IMR-90 (cell line): ENCODE measurements around the gene GRAMD1C. TPM values are rescaled to one million over a fixed set of nuclear protein-coding genes. Genes with fewer than 3 reads are reported as not detected.

Experiments
- ATAC-seq: fragments of 200-7000 bp; cut with Tn5 transposase; 2 replicates; pipeline ENCODE4 v1.9.1; 2020; ENCODE audit warnings: low read depth, mild to moderate bottlenecking, moderate library complexity
- BruUV-seq: library from RNA; stranded (reverse); fragments of 400-500 nt; replicated peaks from 2 replicates; lab custom pipeline; 2021; lab: Mats Ljungman, UMichigan
- CTCF ChIA-PET: fragments of 300-600 bp; formaldehyde crosslinking; extraction: SDS; loops from one replicate; lab custom pipeline; 2021; ENCODE audit warnings: antibody characterized with exemption; lab: Yijun Ruan, JAX
- POLR2A ChIA-PET: fragments of 300-600 bp; sonication (Branson Sonifier 250); formaldehyde crosslinking; loops from one replicate; lab custom pipeline; 2022; ENCODE audit warnings: antibody characterized with exemption; ENCODE audit not compliant: unreplicated experiment; lab: Charles Lee
- DNase-seq: peaks from one replicate; pipeline ENCODE4 v3.0.0; 2013
- H2AFZ ChIP-seq: replicated peaks from 2 replicates; pipeline ENCODE3; 2013; ENCODE audit warnings: low read length, mild to moderate bottlenecking; ENCODE audit not compliant: poor library complexity
- H2AK5ac ChIP-seq: 2 replicates; pipeline ENCODE4 v1.6.1; 2013; ENCODE audit warnings: low read depth, low read length, inconsistent platforms
- H2AK9ac ChIP-seq: replicated peaks from 2 replicates; pipeline ENCODE3; 2013; ENCODE audit warnings: mild to moderate bottlenecking, low read depth, low read length, moderate library complexity; ENCODE audit not compliant: poor library complexity
- H2BK120ac ChIP-seq: 2 replicates; pipeline ENCODE4 v1.6.1; 2013; ENCODE audit warnings: low read depth, low read length, inconsistent platforms
- H2BK15ac ChIP-seq: 3 replicates; pipeline ENCODE4 v1.6.1; 2013; ENCODE audit warnings: low read depth, low read length, inconsistent platforms
- H2BK20ac ChIP-seq: 2 replicates; pipeline ENCODE4 v1.6.1; 2013; ENCODE audit warnings: low read depth, mild to moderate bottlenecking, inconsistent platforms, low read length, moderate library complexity
- H2BK5ac ChIP-seq: 2 replicates; pipeline ENCODE4 v1.6.1; 2013; ENCODE audit warnings: mild to moderate bottlenecking, low read depth, low read length, inconsistent platforms; ENCODE audit not compliant: poor library complexity, severe bottlenecking
- H3K14ac ChIP-seq: replicated peaks from 2 replicates; pipeline ENCODE4 v1.6.1; 2013; ENCODE audit warnings: low read depth, low read length, inconsistent platforms
- H3K18ac ChIP-seq: 2 replicates; pipeline ENCODE4 v1.6.1; 2013; ENCODE audit warnings: low read depth, low read length, control low read depth
- H3K23ac ChIP-seq: 2 replicates; pipeline ENCODE4 v1.6.1; 2013; ENCODE audit warnings: low read depth, low read length, inconsistent platforms
- H3K27ac ChIP-seq: 2 replicates; pipeline ENCODE4 v1.5.1; 2013; ENCODE audit warnings: mild to moderate bottlenecking, control low read depth, low read length; ENCODE audit not compliant: insufficient read depth
- H3K27me3 ChIP-seq: 2 replicates; pipeline ENCODE4 v1.6.1; 2013; ENCODE audit warnings: low read length; ENCODE audit not compliant: control insufficient read depth, insufficient read depth
- H3K36me3 ChIP-seq: 2 replicates; pipeline ENCODE4 v1.6.1; 2013; ENCODE audit warnings: low read length, mixed read lengths; ENCODE audit not compliant: control insufficient read depth, insufficient read depth
- H3K4ac ChIP-seq: 2 replicates; pipeline ENCODE4 v1.6.1; 2013; ENCODE audit warnings: low read depth, low read length, inconsistent platforms
- H3K4me1 ChIP-seq: 2 replicates; pipeline ENCODE4 v1.6.1; 2013; ENCODE audit warnings: low read length, mixed read lengths; ENCODE audit not compliant: control insufficient read depth, insufficient read depth
- H3K4me2 ChIP-seq: 2 replicates; pipeline ENCODE4 v1.6.1; 2013; ENCODE audit warnings: low read depth, mild to moderate bottlenecking, control low read depth, low read length, moderate library complexity
- H3K4me3 ChIP-seq: 2 replicates; pipeline ENCODE4 v1.5.1; 2013; ENCODE audit warnings: low read depth, mild to moderate bottlenecking, control low read depth, low read length, moderate library complexity; ENCODE audit not compliant: insufficient read depth
- H3K56ac ChIP-seq: 2 replicates; pipeline ENCODE4 v1.6.1; 2013; ENCODE audit warnings: low read length, inconsistent platforms; ENCODE audit not compliant: insufficient read depth; ENCODE audit errors: extremely low read depth
- H3K79me1 ChIP-seq, 2 experiments: 2 replicates each; pipeline ENCODE4 v1.6.1; 2013; ENCODE audit warnings: low read length in 2 of 2, inconsistent platforms in 1 of 2, low read depth in 1 of 2
- H3K9ac ChIP-seq: 2 replicates; pipeline ENCODE4 v1.6.1; 2013; ENCODE audit warnings: low read depth, low read length, control low read depth
- H3K9me1 ChIP-seq: 2 replicates; pipeline ENCODE4 v1.6.1; 2013; ENCODE audit warnings: low read length, inconsistent platforms; ENCODE audit not compliant: insufficient read depth
- H3K9me3 ChIP-seq: 2 replicates; pipeline ENCODE4 v1.6.1; 2013; ENCODE audit warnings: low read length; ENCODE audit not compliant: control insufficient read depth, insufficient read depth
- H4K20me1 ChIP-seq: 2 replicates; pipeline ENCODE4 v1.6.1; 2013; ENCODE audit warnings: low read length, inconsistent platforms; ENCODE audit not compliant: insufficient read depth
- H4K5ac ChIP-seq: 2 replicates; pipeline ENCODE4 v1.6.1; 2013; ENCODE audit warnings: mild to moderate bottlenecking, low read depth, low read length, control low read depth
- H4K8ac ChIP-seq, 2 experiments: 2 replicates each; pipeline ENCODE4 v1.6.1; 2013; ENCODE audit warnings: low read depth in 2 of 2, low read length in 2 of 2, control low read depth in 1 of 2, inconsistent platforms in 1 of 2
- H4K91ac ChIP-seq: 2 replicates; pipeline ENCODE4 v1.6.1; 2013; ENCODE audit warnings: low read depth, low read length, inconsistent platforms; ENCODE audit not compliant: insufficient read depth
- CEBPB ChIP-seq: IDR thresholded peaks from 2 replicates; pipeline ENCODE4 v1.6.1; 2012; ENCODE audit warnings: low read depth, low read length, improper control_type of control experiment
- CHD1 ChIP-seq: IDR thresholded peaks from 2 replicates; pipeline ENCODE4 v1.6.1; 2012; ENCODE audit warnings: low read depth, low read length, improper control_type of control experiment
- MAFK ChIP-seq: IDR thresholded peaks from 2 replicates; pipeline ENCODE4 v1.6.1; 2012; ENCODE audit warnings: low read depth, low read length, improper control_type of control experiment
- POLR2A ChIP-seq: IDR thresholded peaks from 2 replicates; pipeline ENCODE4 v1.6.1; 2012; ENCODE audit warnings: mild to moderate bottlenecking, low read depth, low read length
- WGBS, 2 experiments: methylation state at CpG; one replicate each; pipeline versions ENCODE4 v1.1.5 to v1.1.7; 2013; ENCODE audit warnings: missing lambda C conversion rate in 2 of 2; ENCODE audit not compliant: insufficient read length in 1 of 2; ENCODE audit errors: extremely low coverage in 2 of 2; 5-methylcytosine and 5-hydroxymethylcytosine counted together
- dilution Hi-C: fragments of 300-500 bp; cut with HindIII; formaldehyde crosslinking; loops from one replicate; pipeline ENCODE4 v1.14.3; 2018; ENCODE audit warnings: low sequenced_read_pairs; ENCODE audit not compliant: unreplicated experiment
- in situ Hi-C: fragments of 300-500 bp; cut with MboI; formaldehyde crosslinking; loops from 3 replicates; pipeline ENCODE4 v1.14.3; 2019; ENCODE audit warnings: low sequenced_read_pairs, inconsistent platforms, mixed read lengths
- intact Hi-C: fragments of 100-400 bp; cut with micrococcal nuclease; formaldehyde crosslinking; loops from 2 replicates; pipeline ENCODE4 v1.10.0; 2022
- polyA plus RNA-seq, 3 experiments: library from polyadenylated mRNA; depleted of rRNA; stranded (reverse); fragments of >200 nt; gene quantifications; 2 replicates each; pipeline ENCODE4 v1.2.3, GENCODE V29; 2012; ENCODE audit warnings: low replicate concordance in 1 of 3
- total RNA-seq: library from RNA; depleted of rRNA; stranded (reverse); fragments of >200 nt; gene quantifications from 2 replicates; pipeline ENCODE4 v1.2.3, GENCODE V29; 2012
- TF ChIP-seq, protein P1 (sequence below): fragments of 150-350 bp; IDR thresholded peaks from 2 replicates; pipeline ENCODE4 v1.6.1; 2017; ENCODE audit warnings: mild to moderate bottlenecking, antibody characterized with exemption, low read length, low read depth

GRAMD1C gene
- total and polyA plus RNA-seq, 2 of the 4 experiments (the other 2 are of a cell fraction): 2.5 to 5.0 TPM

DNA sequence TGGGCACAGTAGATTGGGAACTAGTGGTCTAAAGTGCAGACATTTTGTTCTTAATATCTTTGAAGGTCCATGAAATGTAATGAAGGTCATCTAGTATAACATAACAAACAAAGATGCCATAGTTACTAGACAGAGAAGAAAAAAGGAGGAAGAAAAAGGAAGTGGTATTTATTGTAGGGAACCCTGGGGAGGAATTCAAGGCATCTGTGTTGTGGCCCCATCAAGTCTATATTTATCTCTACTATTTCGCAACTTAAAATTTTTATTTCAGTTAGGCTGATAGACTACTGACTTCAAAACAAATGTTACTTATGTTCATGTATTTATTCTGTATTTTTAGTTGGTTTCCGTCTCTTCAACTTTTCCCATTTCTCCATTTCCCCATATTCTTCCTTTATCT lies 60.3 kb downstream of the GRAMD1C start:
- BruUV-seq: no TSS peak
- H3K4me1 ChIP-seq: no peaks in the 10 kb centered on the region
- DNase-seq: peak; percentile 50
- H3K36me3 ChIP-seq: no peaks in the 10 kb centered on the region
- H3K4ac ChIP-seq: no peak overlapping the region
- no peak overlapping the region for H2AK9ac ChIP-seq
- no peaks in the 10 kb centered on the region for H4K20me1 ChIP-seq
- no peaks in the 10 kb centered on the region for H3K9me3 ChIP-seq
- H3K14ac ChIP-seq: no peak overlapping the region
- no peak overlapping the region for H2AFZ ChIP-seq
- no peaks in the 10 kb centered on the region for H3K27me3 ChIP-seq
- TF ChIP-seq CHD1 (no peak), POLR2A (no peak), CEBPB (peak; percentile 91), MAFK (no peak)
- TF ChIP-seq, protein P1, sequence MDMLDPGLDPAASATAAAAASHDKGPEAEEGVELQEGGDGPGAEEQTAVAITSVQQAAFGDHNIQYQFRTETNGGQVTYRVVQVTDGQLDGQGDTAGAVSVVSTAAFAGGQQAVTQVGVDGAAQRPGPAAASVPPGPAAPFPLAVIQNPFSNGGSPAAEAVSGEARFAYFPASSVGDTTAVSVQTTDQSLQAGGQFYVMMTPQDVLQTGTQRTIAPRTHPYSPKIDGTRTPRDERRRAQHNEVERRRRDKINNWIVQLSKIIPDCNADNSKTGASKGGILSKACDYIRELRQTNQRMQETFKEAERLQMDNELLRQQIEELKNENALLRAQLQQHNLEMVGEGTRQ: no peak
- H3K9me1 ChIP-seq: no peaks in the 10 kb centered on the region
- no peak overlapping the region for H3K23ac ChIP-seq
- intact Hi-C loops (no loop called here), dilution Hi-C loops (no loop called here), in situ Hi-C loops (no loop called here)
- no peaks in the 10 kb centered on the region for H3K79me1 ChIP-seq
- no peak overlapping the region for H3K27ac ChIP-seq
- CTCF ChIA-PET: interaction anchor here (1.6 kb wide), 1 partner anchor 14 kb away, joined by 4 read pairs; no protein-coding TSS in a partner anchor
- no peak overlapping the region for H3K18ac ChIP-seq
- no CpG with 5 or more reads among the region's 2 CpGs for WGBS, 2 experiments
- no peak overlapping the region for H4K8ac ChIP-seq
- H3K56ac ChIP-seq: no peak overlapping the region
- H2AK5ac ChIP-seq: no peak overlapping the region
- no peak overlapping the region for H3K9ac ChIP-seq
- peak overlapping the region; percentile 45; the same call in 1 of the 2 replicates for H3K4me2 ChIP-seq
- POLR2A ChIA-PET: no interaction called here
- H2BK120ac ChIP-seq: no peak overlapping the region
- no peak overlapping the region for H2BK20ac ChIP-seq
- no peak overlapping the region for H3K4me3 ChIP-seq
- peak; percentile 64; the same call in 1 of the 2 replicates for ATAC-seq
- H2BK15ac ChIP-seq: no peak overlapping the region
- no peak overlapping the region for H4K5ac ChIP-seq
- no peak overlapping the region for H4K91ac ChIP-seq
- H2BK5ac ChIP-seq: no peak overlapping the region
